HG03139 (cell line): ENCODE data around the gene MAFF.
"Not testable (repeated sequence)": the region's sequence is repeated elsewhere in the genome, so short reads cannot be mapped to it uniquely, and the experiment has no call there.

Experiments
- ATAC-seq: cut with Tn5 transposase; IDR thresholded peaks from one replicate; pipeline ENCODE4 v1.9.1; 2021; ENCODE audit not compliant: unreplicated experiment

Gene MAFF

DNA sequence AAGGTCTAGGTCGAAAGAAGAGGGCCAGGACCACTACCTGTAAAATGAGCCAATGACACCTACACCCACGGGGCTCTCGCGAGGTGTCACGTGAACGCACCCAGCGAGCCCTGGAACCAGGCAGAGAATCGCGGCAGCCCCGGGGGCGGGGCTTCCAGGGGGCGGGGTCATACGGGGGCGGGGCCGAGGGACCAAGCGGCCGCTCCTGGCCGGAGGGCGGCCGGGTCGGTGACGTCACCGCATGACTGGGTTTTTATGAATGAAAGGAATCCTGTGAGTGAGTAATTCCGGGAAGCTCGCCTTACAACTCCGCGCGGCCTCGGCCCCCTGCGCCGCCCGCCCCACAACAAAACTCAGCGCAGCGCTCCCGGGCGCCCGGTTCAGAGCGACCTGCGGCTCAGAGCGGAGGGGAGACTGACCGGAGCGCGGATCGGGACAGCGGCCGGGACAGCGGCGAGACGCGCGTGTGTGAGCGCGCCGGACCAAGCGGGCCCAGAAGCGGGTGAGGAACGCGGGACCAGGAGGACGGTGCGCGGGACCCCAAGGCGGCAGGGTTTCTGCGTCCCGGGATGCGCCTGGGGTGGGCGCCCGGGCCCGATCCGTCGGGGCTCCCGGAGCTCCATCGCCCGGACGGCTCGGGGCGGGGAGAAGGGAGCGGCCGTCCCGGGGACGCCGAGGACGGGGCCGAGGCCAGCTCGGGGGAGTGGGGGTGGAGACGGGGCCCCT, at the start of gene MAFF:
TSS of gene MAFF (plus strand) at position 284 of the 726 bp plus-strand sequence. CDS start 11,860 bp downstream, outside the sequence.
- no peak for ATAC-seq

DNA sequence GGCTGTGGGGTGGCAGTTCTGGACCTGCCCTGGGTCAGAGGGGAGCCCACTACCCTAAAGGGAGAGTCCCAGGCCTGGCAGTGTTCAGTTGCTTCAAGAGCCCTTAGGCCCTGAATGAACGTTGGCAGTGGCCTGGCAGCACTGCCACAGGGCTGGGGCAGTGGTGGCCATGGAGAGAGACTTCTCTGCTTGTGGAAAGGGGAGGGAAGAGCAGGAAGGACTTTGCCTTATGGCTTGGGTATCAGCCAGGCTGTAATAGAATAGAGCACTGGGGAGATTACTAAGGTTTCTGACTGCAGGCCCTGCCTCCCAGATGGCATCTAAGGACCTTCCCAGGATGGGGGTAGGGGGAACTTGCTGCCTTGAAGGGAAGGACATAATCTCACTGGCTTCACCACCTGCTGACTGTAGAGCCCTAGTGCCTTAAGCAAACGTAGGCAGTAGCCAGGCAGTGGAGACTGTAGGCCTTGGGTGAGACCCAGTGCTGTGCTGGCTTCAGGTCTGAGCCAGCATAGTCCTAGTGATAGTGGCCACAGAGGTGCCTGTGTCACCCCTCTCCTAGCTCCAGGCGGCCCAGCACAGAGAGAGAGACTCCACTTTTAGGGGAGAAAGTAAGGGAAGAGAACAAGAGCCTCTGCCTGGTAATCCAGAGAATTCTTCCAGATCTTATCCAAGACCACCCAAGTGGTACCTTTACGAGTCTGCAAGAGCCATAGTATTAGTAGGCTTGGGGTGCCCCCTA, 47.8 kb upstream of the MAFF start:
- ATAC-seq, result no peak

DNA sequence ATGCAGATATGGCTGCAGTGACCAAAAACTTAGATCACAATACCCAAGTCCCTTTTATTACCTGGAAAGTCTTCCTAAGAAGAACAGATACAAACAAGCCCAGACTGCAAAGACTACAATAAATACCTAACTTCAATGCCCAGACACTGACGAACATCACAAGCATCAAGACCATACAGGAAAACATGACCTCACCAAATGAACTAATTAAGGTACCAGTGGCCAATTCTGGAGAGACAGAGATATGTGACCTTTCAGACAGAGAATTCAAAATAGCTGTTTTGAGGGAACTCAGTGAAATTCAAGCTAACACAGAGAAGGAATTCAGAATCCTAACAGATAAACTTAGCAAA, 47.3 kb upstream of the MAFF start:
- not testable (repeated sequence) for ATAC-seq

DNA sequence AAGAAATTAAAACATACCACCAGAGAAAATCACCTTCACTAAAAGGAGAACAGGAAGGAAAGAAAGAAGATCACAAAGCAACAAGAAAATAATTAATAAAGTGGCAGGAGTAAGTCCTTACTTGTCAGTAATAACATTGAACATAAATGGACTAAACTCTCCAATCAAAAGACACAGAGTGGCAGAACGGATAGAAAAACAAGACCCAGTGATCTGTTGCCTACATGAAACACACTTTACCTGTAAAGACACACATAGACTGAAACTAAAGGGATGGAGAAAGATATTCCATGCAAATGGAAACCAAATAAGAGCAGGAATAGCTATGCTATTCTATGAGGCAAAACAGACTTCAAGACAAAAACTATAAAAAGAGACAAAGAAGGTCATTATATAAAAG, 46.1 kb upstream of the MAFF start:
- ATAC-seq, result no peak

DNA sequence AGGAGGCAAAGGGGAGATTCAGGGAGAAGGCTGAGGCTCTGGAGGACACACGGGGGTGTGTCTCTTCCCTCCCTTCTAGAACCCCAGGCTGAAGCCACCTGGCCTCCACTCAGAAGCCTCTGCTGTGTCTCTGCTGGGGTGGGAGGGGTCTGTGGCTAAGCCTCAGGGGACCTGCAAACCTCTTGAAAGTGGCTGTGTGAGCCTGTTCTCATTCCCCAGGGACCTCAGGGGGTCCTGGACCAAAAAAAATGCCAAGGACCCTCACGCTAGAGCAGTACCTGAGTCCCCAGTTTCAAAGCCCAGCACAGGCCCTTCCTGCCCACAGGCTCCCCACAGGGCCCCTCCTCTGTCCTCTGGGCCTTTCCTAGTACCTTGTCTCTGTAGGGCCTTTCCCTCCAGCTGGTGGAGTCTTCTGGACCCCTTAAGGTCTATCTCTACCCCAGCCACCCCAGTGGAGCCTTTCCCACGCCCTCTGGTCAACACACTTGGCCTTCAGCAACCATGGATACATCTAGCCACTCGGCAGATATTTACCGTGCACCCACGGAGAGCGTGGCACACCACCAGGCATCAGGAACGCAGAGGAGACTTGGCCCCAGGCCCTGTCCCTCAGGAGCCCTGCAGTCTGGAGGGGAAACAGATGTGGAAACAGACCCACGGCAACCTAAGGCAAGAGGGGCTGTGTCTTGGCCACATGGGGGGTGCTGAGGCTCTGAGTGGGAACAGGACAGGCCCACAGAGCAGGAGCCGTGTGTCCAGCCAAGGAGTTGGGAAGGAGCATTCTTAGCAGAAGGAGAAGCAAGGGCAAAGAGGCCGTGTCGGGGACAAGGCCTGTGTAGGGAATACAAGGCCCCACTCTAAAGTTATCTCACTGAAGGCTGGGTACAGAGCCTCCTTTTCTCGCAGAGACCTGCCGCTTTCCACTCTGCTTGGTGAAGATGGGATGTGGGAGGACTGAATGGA, 38.6 kb upstream of the MAFF start:
- no peak for ATAC-seq

DNA sequence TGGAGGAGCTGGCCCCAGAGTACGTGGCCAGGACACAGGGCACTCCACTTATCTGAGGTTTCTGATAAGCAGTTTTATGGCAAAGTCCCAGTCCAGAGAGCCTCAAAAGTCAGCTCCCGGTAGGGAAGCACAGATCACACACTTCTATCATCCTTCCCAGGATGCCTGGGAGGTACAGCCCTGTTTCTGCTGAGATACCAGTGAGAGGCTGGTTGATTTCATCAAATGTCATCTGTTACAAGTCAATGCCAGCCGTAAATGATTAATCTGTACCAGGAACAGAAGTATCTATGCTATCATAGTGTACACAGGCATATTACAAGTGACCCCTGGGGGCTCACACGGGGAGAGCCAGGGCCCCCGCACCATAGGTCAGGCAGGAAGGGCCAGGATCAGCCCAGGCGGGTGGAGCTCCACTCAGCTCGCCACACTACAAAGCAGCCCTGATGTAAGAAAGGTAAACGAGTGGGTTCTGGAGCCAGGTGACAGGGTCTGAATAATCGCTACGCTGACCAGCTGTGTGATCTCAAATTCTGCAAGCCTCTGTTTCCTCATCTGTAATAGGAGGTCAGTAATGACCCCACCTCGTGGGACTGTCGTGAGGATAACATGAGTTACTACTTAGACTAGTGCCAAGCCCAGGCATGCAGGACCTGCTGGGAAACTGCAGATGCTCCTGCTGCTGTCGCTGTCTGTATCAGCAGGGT, 37.8 kb upstream of the MAFF start:
- ATAC-seq, result no peak

DNA sequence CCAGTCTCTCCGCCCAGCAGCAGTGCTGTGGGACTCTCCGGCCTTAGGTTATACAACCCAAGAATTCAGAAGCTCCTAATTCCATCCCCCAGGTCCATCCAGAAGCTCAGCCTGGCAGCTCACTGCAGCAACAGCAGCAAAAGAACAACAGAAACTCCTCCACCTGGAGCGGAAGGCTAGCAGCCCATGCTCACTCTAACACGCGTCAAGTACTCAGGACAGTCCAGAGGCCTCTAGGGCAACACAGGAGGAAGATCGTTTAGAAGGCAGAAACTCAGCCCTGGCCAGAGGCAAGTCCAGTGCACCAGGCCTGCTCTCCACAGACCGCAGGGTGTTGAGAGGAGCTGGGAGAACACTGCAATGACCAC, 37.3 kb upstream of the MAFF start:
- ATAC-seq, result no peak

DNA sequence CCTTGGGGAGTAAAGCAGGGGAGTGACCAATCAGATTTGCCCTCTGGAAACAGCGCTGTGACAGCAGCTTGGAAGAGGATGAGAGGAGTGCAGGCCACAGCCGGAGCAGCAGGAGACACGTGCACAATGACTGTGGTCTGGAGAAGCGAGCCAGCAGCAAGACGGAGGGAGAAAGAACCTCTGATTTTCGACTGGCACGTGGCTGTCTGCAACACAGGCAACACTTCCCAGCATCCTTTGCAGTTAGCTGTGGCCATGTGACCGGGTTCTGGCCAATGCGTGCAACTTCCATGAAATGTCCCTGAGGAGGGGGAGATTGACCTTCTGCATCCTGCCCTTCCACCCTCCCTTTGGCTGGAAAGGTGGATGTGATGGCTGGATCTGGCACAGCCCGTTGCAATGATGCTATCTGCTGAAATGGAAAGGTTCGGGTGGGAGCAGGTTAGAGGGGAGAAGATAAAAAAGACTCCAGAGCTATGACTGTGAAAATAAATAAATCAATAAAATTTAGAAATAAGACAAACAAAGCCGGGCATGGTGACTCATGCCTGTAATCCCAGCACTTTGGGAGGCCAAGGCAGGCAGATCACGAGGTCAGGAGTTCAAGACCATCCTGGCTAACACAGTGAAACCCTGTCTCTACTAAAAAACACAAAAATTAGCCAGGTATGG, 35.7 kb upstream of the MAFF start:
- ATAC-seq, result no peak

DNA sequence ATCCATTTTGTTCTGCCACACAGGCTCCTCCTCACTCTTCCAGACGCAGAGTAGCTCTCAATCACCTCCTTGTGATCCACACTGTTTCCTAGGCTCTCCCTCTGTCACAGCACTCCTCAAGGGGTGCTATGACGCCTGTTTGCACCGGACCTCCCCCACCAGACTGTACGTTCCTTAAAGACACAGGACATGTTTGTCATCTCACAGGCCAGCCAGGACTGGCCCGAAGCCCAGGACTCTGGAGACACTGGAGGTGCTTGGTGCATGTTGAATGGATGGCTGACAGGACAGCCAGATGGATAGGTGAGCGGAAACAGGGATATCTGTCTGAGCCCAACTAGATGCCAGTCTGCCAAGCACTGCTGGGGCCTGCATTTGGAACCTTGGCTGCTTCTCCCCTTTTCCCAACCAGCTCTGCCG, 33.8 kb upstream of the MAFF start:
- no peak for ATAC-seq

DNA sequence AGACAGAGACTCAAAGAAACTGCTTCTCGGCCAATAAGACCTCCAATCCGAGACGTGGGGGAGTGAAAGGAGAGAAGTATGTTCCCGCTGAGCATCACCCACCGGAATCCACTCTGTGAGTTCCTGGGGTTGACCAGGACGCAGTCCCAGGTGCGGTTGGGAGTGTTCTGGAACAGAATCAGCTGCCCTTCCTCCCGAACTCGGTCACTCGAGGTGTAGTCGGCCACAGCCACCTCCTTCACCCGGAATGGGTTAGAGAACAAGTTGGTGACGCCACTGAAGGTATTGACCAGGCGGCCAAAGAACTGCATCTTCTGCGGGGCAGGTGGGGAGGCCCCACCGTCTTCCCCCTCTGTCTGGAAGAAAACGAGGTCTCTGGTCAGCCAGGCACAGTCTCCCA, 32.7 kb upstream of the MAFF start:
- no peak for ATAC-seq

DNA sequence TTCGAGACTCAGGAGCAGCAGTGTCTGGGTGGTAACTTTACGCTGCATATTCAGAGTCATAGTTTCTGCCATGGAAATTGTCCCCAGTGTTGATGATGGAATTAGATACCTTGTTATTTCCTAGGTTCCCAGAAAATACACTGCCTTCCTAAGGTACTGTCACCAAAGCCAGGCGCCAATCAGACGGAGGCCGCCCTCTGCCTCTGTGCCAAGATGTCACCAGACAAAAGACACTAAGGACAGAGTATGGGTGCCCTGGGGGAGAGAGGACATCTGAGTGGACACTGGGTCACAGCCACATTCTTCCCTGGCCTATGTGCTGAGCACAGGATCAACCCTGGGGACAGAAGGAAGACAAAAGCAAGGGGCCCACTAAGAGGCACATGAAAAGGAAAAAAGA, 31.3 kb upstream of the MAFF start:
- no peak for ATAC-seq

DNA sequence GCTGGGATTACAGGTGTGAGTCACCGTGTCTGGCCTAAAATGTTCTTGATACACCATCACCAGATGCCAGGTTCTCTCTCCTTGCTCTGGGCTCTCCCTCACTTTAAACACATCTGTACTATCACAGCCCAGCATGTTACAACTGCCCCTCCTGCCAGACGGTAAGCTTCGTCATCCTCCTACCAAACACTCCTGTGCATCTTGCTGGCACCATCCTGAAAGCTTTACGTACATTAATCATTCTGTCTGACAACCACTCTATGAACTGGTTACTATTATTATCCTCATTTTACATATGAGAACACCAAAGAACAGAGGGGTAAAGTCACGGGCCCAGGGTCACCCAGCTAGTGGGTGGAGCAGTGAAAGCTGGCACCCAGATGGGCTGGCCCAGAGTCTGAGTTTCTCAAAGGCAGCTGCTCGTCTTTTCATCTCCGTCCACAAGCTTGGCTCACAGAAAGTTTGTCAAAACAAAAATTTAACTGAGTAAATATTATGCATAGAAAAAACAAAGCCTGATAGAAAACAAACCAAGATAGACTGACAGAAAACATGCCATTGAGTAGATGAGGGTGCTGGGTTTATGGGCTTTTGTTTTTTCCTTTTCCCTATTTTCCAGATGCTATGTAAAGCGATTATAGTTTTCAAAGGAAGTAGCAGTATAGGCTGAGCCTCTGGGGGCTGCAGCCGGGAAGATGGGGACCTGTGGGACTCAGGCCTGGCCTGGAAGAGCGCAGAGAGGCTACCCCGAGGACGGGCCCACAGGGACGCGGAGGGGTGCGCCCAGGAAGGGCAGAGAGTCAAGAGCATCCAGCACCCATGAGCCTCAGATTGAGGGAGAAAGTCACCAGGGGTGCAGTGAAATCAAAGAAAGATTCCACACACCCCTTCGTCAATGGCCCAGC, 29.6 kb upstream of the MAFF start:
- no peak for ATAC-seq

DNA sequence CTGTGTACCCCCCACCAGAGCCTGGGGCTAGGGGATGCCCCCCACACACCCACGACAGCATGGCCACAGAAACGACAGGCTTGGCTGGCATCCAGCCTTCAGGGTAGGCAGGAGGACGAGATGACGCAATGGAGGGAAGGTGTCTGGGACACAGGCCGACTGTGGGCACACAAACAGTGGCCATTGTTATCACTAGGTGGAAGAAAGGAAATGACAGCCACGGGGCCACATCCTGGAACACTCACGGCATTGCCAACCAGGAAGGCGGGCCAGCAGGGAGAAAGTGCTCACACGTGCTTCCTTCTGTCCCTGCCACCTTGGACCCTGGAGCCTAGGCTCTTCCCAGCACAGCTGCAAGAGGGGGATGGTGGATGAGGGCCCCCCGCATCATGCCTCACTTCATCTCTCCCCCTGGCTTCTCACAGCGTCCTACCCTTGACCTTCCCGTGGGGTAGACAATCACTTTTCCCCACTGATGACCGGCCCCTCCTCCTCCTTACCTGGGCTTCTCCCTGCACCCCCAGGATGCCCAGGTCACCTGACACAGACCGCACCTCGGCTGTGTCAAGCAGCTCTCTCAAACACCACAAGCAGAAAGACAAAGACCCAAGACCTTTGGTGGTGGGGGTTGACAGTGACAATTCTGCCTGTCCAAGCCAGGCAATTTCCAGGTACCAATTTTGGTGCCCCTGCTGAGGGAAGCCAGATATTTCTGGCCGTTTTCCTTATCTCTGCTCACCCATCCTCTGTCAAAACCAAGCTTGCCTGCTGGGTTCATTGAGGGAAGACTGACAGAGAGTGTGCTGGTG, 28.8 kb upstream of the MAFF start:
- ATAC-seq, result no peak

DNA sequence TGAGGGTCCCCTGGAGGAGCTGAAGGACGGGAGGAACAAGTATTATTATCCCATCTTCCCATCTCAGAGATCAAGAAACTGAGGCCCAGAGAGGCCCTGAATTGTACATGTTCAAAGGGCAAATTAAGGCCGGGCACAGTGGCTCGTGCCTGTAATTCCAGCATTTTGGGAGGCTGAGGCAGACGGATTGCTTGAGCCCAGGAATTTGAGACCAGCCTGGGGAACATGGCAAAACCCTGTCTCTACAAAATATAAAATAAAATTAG, 28.2 kb upstream of the MAFF start:
- no peak for ATAC-seq

DNA sequence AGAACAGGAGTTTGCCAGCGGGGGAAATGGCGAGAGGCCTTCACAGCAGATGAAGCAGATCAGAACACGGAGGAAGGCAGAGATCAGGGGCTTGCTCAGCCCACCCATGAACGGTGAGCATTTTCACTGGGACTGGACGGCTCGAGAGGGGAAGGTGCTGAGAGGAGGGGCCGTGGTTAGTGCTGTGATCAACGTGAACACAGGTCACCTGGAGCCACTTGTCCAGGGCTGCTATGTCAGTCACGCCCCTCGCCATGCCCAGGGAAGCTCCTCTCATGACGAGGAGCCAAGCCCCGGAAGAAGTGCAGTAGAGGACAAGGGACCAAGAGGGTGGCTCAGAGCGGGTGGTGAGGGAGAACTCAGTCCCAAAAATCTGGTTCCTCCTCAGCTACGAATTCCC, 27.2 kb upstream of the MAFF start:
- no peak for ATAC-seq

DNA sequence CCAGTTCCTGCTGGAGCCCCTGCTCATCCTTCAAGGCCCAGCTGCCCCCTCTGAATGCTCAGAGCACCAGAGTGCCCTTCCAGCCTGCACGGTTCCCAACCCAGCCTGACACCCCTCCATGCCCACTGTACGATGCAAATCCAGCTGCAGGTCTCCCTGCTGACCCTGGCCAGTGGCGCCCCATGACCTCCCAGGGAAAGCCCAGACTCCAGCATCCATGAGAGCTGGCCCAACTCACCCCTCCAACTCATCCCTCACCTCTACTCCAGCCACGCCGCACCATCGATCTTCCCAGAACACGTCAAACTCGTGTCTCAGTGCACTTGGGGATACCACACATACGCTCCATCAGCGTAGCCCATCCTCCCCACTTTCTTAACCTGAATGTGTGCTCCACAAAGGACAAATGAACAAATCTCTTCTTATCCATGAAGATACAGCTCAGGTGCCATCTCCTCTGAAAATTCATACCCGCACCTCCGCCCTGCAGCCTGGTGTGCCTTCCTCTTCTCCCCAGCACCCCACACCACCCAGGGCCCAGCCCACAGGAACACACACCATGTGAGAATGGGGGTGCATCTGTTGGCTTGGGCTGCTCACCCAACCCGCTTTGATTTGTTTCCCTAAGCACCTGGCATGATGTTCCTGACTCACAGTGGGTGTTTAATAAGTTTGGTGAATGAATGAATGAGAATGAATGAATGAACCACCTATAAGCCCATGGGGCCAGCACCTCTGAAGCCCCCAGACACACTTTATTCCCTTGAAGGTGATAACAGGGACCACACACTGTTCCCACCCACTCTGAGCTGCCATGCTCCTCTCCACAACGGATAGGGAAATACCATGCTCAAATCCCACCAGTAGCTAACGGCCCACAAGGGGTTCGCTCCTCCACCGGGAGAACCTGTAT, 26.3 kb upstream of the MAFF start:
- no peak for ATAC-seq

DNA sequence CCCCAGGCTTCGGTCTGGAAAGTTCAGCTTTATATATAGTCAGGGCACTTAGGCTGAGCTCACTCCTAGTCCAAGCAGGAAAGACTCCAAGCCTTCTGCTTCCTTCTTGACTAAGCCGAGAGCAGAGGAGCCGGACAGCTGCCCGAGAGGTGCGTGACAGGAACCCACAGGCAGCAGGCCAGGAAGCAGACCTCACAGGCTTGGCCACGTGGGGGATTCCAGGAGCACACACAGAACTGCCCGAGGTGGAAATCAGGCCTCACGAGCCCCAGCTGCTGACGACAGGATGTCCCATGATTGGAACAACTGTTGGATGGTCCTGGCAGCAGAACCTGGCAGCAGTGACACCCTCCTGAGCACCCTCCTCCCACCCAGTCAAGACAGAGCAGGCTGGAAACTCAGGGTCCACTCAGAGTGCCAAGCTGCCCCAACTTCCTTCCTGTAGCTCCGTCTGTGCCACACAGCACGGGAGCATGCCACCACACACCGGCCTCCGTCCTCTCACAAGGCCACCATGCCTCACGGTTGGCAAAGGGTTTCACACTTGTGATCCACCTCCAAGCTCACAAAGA, 25.5 kb upstream of the MAFF start:
- no peak for ATAC-seq

DNA sequence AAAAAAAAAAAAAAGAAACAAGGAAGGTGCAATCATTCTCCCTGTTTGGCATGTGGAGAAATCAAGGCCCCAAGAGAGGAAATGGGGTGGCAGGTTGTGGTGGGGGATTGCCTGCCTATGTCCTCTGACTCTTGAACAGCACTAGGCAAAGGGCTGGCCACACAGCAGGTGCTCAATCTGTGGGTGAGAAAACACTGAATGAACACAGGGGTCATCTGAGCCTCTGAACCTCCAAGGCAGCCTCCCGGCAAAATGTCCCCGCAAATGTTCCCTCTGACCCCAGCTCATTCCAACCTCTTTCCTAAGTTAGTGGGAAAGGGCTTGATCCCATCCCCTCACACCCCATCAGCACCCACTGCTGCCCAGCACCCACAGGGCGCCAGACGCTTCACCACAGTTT, 24.8 kb upstream of the MAFF start:
- ATAC-seq, result no peak
